Measurements from ENCODE around the gene TTC3.

- TF ChIP-seq POLR2A (IDR thresholded peaks at IDR 0.05; ENCODE audit: borderline replicate concordance, extremely low read depth, insufficient read depth, insufficient read length) (no peak), RAD21 (IDR thresholded peaks at IDR 0.05; ENCODE audit: low read depth) (no peak), ATF3 (IDR thresholded peaks at IDR 0.05) (no peak)
- TF ChIP-seq, protein P1, sequence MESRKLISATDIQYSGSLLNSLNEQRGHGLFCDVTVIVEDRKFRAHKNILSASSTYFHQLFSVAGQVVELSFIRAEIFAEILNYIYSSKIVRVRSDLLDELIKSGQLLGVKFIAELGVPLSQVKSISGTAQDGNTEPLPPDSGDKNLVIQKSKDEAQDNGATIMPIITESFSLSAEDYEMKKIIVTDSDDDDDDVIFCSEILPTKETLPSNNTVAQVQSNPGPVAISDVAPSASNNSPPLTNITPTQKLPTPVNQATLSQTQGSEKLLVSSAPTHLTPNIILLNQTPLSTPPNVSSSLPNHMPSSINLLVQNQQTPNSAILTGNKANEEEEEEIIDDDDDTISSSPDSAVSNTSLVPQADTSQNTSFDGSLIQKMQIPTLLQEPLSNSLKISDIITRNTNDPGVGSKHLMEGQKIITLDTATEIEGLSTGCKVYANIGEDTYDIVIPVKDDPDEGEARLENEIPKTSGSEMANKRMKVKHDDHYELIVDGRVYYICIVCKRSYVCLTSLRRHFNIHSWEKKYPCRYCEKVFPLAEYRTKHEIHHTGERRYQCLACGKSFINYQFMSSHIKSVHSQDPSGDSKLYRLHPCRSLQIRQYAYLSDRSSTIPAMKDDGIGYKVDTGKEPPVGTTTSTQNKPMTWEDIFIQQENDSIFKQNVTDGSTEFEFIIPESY (IDR thresholded peaks at IDR 0.05; ENCODE audit: extremely low read depth, insufficient replicate concordance, low read length): no peak
Measured at GRCh38 chr21:37241426-37241825, 168.4 kb downstream of the TTC3 start.

Data from HCT116 (cell line).